ENCODE results near the gene FOXD4L3.
"Not testable (repeated sequence)": the region's sequence is repeated elsewhere in the genome, so short reads cannot be mapped to it uniquely, and the experiment has no call there.

The FOXD4L3 gene

DNA sequence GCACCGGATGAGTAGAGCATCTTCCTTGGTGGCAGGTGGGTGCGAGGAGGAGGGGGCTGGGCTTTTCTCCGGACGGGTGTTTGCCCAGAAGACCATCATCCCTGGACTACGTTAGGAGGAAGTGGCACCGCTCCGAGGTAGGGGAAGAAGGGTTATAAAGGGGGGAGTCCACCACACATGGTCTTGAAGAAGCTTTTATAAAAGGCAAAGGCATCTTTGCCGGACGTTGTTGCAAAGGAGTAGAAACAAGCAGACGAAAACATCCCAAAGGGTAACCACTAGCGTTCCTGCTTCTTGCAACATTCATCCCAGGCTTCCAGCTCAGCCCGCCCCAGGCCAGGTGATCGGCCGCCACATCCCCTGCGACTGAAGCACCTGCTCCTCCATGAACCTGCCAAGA, at the start of gene FOXD4L3:
Gene FOXD4L3, plus strand, starts transcription at position 301 of the 400 bp plus-strand sequence. Its CDS starts 85 bp downstream, at position 386.
- not testable (repeated sequence) for H3K4me3 ChIP-seq (ENCODE audit: low read depth, low read length); DNase-seq (ENCODE audit: low read depth)

DNA sequence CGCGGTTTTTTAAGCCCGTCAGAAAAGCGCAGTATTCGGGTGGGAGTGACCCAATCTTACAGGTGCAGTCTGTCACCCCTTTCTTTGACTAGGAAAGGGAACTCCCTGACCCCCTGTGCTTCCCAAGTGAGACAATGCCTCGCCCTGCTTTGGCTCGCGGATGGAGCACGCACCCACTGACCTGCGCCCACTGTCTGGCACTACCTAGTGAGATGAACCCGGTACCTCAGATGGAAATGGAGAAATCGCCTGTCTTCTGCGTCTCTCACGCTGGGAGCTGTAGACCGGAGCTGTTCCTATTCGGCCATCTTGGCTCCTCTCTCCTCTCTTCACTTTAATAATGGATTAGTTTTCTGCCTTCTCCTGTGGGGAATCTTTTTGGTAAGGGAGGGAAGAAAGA, 21.6 kb upstream of the FOXD4L3 start:
- not testable (repeated sequence) for DNase-seq (ENCODE audit: low read depth); H3K4me3 ChIP-seq (ENCODE audit: low read depth, low read length)

DNA sequence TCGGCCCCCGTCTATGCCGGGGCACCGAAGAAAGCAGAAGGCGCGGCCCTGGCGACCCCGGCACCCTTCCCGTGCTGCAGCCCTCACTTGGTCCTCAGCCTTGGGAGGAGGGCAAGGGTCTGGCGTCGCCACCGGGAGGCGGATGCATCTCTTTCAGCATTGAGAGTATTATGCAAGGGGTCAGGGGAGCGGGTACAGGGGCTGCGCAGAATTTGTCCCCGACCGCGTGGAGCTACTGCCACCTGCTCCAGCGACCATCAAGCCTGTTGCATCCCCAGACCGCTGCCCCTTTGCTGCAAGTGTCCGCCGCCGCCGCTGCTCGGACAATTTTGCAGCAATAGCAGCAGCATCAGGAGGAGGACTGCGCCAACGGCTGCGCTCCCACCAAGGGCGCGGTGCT, 1.1 kb downstream of the FOXD4L3 start:
- not testable (repeated sequence) for H3K4me3 ChIP-seq (ENCODE audit: low read depth, low read length); DNase-seq (ENCODE audit: low read depth)

DNA sequence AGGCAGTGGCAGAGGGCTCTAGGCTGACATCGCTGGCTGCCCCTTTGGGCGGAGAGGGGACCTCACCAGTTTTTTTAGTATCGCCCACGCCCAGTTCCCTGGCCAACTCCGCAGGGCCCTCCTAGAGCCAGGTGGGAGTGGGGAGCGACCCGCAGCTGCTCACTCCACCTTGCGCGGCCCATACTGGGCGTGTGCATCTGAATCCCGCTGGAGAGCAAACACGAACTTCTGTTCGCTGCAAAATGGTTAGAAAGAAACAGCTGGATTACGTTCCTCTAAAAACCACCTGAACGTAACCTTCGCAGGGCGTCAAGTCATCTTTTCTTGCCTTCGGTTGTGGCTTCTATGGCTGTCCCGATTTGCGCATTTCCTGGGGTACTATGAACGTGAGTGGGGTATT, 1.5 kb downstream of the FOXD4L3 start:
- not testable (repeated sequence) for H3K4me3 ChIP-seq (ENCODE audit: low read depth, low read length); DNase-seq (ENCODE audit: low read depth)

DNA sequence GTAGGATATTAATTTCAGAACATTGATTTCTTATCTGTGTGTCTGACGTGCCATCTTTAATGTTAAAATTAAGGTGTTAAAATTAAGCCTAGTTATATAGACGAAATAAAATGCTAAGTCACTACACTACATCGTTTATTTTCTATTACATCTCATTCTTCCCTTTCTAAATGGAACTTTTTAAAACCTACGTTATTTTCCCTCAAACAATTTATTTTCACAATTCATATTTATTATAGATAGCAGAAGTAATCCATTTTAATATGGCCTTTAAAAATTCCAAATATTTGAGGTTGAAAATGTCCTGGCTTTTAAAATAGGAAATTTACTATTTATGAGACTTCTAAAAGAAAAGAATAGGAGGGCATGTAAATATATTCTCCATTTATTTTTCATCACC, 2.1 kb downstream of the FOXD4L3 start:
- not testable (repeated sequence) for H3K4me3 ChIP-seq (ENCODE audit: low read depth, low read length); DNase-seq (ENCODE audit: low read depth)

DNA sequence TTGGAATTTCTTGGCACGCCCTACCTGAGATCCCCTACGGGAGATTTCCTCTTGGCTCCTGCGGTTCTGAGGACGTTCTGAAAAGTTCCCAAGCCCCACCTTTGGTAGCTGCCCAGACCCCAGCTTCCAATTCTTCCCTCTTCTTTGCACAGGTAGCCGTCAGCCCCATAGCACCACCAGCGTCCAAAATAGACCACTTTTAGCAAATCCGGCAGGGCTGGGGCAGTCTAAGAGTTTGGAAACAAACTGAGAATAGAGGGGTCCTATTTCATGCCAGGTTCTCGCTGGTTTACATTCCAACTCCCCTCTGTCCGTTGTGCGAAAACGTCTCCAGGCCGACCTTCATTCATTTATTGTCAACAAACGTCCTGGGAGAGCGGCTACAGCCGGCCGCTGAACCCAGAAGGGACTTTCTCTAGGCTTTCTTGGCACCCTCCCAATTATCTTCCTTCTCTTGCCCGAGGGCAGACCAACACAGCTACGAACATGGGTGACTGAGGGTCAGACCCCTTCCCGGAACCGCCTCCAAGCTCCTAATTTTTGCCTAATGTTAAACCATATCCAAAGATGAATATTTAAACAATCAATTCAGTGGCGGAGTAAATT, 3.1 kb downstream of the FOXD4L3 start:
- not testable (repeated sequence) for DNase-seq (ENCODE audit: low read depth); H3K4me3 ChIP-seq (ENCODE audit: low read depth, low read length)

DNA sequence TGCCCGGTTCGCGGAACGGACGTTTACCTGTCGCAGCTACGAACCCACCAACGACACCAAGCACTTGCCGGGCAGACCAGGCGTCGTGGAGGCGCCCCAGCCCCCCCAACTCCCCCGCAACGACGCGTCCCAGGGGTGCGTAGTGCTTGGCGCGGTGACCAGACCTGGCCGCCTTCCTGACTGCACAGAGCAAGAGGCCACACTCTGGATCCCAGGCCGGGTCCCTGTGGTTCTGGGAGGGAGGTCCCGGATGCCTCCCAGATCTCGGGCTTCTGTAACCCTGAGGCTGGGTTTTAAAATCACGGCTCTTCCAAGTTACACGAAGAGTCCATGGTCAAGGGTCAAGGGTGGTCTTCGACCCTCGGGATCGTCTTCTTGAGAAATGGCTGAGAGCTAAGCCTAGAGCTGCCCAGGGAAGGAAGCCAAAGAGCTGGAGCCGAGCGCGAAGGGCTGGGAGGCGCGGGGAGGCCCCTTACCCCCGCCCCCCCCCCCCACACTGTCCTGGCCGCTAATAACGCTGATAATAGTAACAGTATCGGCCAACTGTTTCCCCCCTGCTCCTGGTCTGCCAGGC, 3.8 kb downstream of the FOXD4L3 start:
- not testable (repeated sequence) for DNase-seq (ENCODE audit: low read depth); H3K4me3 ChIP-seq (ENCODE audit: low read depth, low read length)

DNA sequence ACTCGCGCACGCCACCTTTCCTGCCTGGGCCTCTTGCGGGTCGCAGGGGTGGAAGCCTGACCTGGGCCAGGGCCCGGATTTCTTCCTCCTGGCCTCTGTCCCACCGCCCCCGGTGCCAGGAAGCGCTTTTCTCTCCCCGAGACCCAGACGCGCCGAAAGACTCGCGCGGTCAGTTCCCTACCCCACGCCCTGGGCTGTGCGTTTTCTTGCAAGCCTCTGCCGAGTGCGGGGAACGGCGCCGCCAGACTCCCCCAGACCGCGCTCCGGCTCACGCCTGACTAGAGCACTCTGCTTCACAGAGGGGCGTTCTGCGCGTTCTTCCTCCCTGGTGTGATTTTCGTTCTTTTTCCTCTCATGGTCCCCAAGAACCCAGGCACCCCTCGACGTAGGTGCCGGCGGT, 4.5 kb downstream of the FOXD4L3 start:
- not testable (repeated sequence) for DNase-seq (ENCODE audit: low read depth); H3K4me3 ChIP-seq (ENCODE audit: low read depth, low read length)

DNA sequence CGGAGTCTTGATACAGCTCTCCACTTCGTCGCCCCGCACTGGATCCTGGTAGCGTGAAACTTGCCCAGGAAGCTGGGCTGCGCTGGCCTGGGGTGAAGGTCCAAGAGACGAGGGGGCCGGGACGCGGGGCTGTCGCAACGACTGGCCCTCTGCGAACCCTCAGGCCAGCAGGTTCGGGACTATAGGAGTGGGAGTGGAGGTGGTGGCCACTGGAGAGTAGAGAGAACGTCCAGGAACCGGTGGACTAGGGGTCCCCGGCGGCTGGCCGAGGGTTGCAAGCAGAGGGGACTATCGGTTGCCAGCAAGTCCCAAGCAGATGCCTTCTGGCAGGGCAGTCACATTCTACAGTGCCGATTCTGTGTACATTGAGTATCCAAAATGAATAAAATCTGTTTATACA, 5.0 kb downstream of the FOXD4L3 start:
- not testable (repeated sequence) for DNase-seq (ENCODE audit: low read depth); H3K4me3 ChIP-seq (ENCODE audit: low read depth, low read length)

DNA sequence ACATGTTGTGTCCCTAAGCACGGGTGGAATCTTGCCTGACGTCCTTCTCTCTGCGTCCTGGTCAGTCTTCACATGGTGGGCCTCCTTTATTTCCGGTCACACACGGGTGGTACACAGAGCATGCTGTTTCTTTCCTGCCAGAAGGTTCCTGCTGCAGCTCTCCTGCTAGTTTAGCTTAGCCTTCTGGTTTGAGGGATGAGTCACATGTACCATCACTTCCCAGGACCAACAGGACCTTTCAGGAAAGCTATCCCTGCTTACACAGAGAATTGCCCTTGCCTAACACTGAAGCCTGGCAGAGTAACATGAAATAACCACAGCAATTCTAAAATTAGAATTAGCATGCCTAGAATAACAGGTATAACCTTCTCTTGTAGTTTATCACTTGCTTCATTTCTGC, 8.5 kb downstream of the FOXD4L3 start:
- not testable (repeated sequence) for H3K4me3 ChIP-seq (ENCODE audit: low read depth, low read length); DNase-seq (ENCODE audit: low read depth)

DNA sequence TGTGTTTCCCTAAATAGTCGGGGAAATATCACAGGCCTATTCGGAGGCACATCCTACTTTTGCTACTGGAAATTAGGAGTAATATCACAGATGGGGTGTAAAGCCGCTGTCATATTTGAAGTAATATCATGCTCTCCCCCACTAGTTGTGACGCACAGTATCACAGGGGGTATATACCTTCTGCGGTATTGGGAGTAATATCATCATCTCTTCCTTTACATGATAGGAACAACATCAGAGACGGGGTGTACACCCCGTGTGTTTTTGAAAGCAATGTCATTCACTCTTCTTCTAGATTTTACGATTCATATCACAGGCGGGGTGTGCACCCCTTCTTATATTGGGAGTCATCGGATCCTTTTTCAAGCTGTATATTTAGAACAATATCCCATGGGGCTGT, 15.5 kb downstream of the FOXD4L3 start:
- not testable (repeated sequence) for DNase-seq (ENCODE audit: low read depth); H3K4me3 ChIP-seq (ENCODE audit: low read depth, low read length)

DNA sequence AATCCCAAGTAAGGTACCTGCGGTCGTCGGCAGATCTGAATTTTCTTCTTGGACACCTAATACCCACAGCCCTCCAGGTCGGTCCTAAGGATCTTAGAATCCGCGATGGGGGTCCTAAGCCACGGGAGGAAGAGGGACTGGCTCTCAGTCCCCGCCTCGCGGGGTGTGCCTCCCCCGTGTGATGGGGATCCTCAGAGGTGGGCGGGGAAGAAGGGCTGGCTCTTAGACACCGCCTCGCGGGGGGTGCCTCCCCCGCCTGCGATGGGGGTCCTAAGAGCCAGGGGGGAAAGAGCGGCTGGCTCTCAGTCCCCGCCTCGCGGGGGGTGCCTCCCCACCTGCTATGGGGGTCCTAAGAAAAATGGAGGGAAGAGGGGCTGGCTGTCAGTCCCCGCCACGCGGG, 21.1 kb downstream of the FOXD4L3 start:
- not testable (repeated sequence) for H3K4me3 ChIP-seq (ENCODE audit: low read depth, low read length); DNase-seq (ENCODE audit: low read depth)

DNA sequence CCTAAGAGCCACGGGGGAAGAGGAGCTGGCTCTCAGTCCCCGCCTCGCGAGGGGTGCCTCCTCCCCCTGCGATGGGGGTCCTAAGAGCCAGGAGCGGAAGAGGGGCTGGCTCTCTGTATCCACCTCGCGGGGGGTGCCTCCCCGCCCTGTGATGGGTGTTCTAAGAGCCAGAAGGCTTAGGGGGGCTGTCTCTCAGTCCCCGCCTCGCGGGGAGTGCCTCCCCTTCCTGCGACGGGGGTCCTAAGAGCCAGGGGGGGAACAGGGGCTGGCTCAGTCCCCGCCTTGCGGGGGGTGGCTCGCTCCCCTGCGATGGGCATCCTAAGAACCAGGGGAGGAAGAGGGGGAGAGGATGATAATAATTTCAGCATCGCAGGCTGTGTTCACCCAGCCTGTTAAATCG, 21.9 kb downstream of the FOXD4L3 start:
- H3K4me3 ChIP-seq (ENCODE audit: low read depth, low read length); DNase-seq (ENCODE audit: low read depth): not testable (repeated sequence)

DNA sequence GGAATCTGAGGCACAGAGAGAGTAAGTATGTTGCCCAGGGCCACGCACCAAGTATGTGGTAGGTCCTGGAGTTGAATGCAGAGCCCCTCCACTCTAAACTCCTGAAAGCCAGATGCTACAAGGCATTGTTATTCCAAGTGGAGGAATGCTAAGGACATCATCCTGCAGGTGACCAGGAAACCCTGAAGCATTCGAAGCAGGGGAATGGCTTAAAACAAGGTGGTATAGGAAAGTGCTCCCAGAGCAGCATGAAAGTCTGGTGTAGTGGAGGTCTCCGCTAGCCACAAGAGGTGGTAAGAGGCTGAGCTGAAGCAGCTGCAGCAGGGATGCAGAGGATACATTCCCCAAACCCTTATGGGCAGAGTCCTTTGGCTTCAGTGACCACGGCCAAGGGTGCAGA, 26.4 kb downstream of the FOXD4L3 start:
- H3K4me3 ChIP-seq (ENCODE audit: low read depth, low read length); DNase-seq (ENCODE audit: low read depth): not testable (repeated sequence)

DNA sequence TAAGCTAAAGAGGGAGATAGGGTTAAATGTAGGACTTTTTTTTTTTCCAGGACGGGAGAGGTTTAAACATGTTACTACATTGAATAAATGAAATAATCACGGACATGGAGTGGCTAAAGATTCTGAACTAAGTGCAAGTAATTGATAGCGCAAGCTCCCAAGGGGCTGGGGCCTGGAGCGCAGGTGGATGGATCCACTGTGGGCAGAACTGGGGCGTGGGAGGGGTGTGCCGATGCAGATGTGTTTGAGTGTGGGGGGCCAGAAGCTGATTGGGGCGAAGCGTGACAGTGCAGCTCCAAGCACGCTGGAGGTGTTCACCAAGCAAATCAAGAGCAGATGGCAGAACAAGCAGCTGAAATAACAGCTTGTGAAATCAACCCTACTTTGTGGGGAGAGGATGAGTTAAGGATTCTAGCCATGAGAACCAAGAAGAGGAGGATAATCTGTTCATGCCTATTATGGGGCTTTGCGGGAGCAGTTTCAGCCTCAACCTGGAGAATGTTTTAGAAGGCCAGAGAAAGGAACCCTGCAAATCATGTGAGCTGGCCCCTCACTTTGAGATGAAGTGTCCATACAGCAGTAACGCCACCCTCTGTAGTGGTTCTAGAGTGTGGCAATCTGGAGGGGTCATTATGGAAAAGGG, 28.0 kb downstream of the FOXD4L3 start:
- DNase-seq (ENCODE audit: low read depth); H3K4me3 ChIP-seq (ENCODE audit: low read depth, low read length): not testable (repeated sequence)

DNA sequence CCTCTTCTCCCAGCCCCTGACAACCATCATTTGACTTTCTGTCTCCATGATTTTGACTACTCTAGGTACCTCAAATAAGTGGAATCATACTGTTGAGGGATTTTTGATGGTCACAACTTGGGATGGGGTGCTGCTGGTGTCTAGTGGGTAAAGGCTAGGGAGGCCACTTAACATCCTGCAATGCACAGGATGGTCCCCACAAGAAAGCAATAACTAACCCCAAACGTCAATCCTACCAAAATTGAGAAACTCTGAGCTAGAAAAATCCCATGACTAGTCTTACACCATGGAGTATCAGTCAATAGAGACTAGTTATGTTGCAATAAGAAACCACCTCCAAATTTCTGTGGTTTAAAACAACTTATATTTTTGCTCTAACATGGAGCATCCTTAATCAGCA, 29.5 kb downstream of the FOXD4L3 start:
- H3K4me3 ChIP-seq (ENCODE audit: low read depth, low read length); DNase-seq (ENCODE audit: low read depth): not testable (repeated sequence)

DNA sequence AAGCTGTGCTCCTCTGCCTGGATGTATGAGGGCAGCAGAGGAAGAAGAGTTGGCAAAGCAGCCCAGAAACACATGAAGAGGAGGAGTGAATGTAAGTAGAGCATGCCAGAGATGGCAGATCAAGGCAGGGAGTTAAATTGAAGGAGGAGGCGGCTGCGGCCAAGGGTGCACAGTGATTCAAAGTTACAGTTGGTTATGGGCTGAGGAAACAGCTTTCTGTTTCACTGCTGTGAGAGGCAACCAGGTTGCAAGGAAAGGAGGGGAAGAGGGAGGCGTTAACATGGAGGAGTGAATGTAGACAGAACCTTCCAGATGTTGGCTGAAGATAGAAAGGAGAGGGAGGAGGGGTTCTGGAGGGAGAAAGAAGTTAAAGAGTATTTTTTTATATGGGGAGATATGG, 33.3 kb downstream of the FOXD4L3 start:
- not testable (repeated sequence) for H3K4me3 ChIP-seq (ENCODE audit: low read depth, low read length)

DNA sequence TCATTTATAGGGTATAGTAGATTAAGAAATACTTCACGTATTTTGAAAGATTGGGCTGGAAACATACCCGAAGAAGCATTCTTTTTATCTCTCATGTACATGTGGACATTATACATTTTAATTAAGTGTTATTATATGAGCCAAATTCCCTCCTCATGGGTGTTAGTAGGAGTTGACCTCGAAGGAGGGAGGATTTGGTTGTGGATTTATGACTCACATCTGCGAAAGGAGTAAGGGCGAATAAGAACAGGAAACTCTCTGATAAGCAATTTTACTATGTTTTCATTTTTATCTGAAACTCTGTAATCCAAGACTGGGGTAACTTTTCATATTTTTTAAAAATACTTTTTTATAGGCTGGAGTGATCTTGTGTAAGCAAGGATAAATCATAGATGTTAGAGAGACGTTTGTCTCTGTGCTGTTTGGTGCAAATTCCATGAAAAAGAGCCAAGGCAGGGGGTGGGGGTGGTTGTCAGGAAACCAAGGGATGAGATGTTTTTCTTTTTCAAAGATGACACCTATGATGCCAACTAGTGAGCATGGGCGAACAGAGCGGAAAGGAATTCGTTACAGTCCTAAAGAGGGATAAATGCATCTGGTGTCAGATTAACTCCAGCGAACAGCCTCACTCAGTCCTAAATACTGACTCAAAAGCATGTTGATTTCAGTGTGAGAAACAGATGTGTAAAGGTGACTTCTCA, 34.1 kb downstream of the FOXD4L3 start:
- DNase-seq (ENCODE audit: low read depth); H3K4me3 ChIP-seq (ENCODE audit: low read depth, low read length): not testable (repeated sequence)

More for the DNA sequence above, 33.3 kb downstream of the FOXD4L3 start:
- DNase-seq (ENCODE audit: low read depth): not testable (repeated sequence)

DNA sequence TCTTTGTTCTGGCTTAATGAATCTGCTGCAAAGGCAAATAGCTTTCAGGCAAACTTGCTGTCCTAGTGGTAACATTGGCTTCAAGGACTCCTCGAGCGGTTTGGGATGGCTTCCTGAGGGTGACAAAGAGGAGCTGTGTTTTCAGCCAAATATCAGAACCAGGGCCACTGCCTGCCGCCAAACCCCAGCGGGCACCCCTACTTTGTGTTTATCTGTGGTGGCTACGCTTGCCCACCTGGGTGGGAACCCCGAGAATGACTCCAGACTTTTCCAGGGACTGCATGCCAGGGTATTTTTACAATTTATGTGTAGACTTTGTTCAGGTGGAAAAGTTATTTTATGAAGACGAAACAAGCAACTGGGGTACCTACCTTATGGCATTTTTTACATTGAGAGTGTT, 35.3 kb downstream of the FOXD4L3 start:
- not testable (repeated sequence) for DNase-seq (ENCODE audit: low read depth); H3K4me3 ChIP-seq (ENCODE audit: low read depth, low read length)
